ENCODE data around the gene CCDC69.

CCDC69 gene

DNA sequence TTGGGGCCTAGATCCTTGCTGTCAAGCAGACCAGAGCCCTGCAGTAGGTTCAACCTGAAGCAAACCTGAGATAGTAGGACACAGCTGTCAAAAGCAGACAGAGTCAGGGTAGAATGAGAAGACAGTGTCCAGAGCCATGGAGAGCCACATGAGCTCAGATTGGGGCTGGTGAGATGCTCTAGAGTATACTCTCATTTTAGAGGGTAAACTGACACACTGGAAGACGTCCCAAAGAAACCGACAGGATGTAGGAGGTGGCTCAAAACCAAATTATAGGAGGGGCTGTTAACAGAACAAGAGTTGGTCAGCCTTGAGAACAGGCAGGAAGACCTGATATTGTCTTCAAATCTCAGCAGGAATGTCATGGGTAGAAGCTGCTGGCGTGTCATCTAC lies 11.5 kb downstream of the CCDC69 start:
- Histone ChIP-seq H3K4me2 (ENCODE audit: low read length) (peak overlapping the region; percentile 77), H3K9ac (ENCODE audit: low read length) (peak overlapping the region; percentile 84), H3K27ac (ENCODE audit: low read depth, low read length, poor library complexity, severe bottlenecking) (peak overlapping the region; percentile 98), H3K27me3 (ENCODE audit: insufficient read depth, low read length) (no peaks in the 10 kb centered on the region), H3K79me2 (ENCODE audit: insufficient read depth, low read length) (peaks cover 44% of the 10 kb centered on the region), H3K4me3 (ENCODE audit: low read depth, low read length, poor library complexity, severe bottlenecking) (peak overlapping the region; percentile 62), H3K4me1 (ENCODE audit: insufficient read depth, low read length, severe bottlenecking) (peaks cover 97% of the 10 kb centered on the region), H3K36me3 (ENCODE audit: insufficient read depth, low read length) (peaks cover 54% of the 10 kb centered on the region), H2AFZ (ENCODE audit: low read length) (no peak overlapping the region), H4K20me1 (ENCODE audit: insufficient read depth, low read length) (no peaks in the 10 kb centered on the region), H3F3A (ENCODE audit: insufficient read depth, low read length) (peaks cover 13% of the 10 kb centered on the region), H3K9me3 (ENCODE audit: low read length) (no peaks in the 10 kb centered on the region), H3K9me2 (ENCODE audit: low read depth, low read length) (no peaks in the 10 kb centered on the region)
- TF ChIP-seq, protein P1, sequence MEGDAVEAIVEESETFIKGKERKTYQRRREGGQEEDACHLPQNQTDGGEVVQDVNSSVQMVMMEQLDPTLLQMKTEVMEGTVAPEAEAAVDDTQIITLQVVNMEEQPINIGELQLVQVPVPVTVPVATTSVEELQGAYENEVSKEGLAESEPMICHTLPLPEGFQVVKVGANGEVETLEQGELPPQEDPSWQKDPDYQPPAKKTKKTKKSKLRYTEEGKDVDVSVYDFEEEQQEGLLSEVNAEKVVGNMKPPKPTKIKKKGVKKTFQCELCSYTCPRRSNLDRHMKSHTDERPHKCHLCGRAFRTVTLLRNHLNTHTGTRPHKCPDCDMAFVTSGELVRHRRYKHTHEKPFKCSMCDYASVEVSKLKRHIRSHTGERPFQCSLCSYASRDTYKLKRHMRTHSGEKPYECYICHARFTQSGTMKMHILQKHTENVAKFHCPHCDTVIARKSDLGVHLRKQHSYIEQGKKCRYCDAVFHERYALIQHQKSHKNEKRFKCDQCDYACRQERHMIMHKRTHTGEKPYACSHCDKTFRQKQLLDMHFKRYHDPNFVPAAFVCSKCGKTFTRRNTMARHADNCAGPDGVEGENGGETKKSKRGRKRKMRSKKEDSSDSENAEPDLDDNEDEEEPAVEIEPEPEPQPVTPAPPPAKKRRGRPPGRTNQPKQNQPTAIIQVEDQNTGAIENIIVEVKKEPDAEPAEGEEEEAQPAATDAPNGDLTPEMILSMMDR (IDR thresholded peaks at IDR 0.05; ENCODE audit: low read length), result no peak
- no peak for TF ChIP-seq EZH2 (IDR thresholded peaks at IDR 0.05; ENCODE audit: borderline replicate concordance, low read length)

DNA sequence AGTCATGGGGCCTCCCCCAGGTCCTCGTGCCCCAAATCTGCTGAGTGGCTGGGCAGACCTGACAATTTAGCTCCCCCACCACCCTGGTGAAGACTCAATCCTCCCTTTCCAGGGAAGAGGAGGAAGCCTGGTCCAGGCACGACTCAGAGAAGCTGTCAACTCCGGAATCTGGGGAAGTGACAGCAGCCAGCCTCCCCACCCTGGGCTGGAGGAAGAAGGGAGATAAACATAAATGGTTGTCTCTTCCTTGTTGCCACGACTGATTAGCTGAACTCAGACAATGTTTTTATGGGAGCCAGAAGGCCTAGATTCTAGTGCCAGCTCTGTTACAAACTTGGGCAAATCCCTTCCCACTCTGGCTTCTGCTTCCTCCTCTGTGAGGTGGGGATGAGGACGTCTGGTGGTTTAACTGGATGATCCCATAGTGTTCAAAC lies 15.4 kb downstream of the CCDC69 start:
- peak overlapping the region; percentile 59 for H3K4me2 ChIP-seq (ENCODE audit: low read length)
- H3K4me3 ChIP-seq (ENCODE audit: low read depth, low read length, poor library complexity, severe bottlenecking), result peak overlapping the region; percentile 26
- H3K9me2 ChIP-seq (ENCODE audit: low read depth, low read length), result no peaks in the 10 kb centered on the region
- H3K4me1 ChIP-seq (ENCODE audit: insufficient read depth, low read length, severe bottlenecking), result peaks cover 80% of the 10 kb centered on the region
- H3K79me2 ChIP-seq (ENCODE audit: insufficient read depth, low read length), result peaks cover 33% of the 10 kb centered on the region
- no peaks in the 10 kb centered on the region for H3K27me3 ChIP-seq (ENCODE audit: insufficient read depth, low read length)
- H2AFZ ChIP-seq (ENCODE audit: low read length), result no peak overlapping the region
- TF ChIP-seq, protein P1 (IDR thresholded peaks at IDR 0.05; ENCODE audit: low read length), result no peak
- TF ChIP-seq EZH2 (IDR thresholded peaks at IDR 0.05; ENCODE audit: borderline replicate concordance, low read length), result no peak
- H3K9me3 ChIP-seq (ENCODE audit: low read length), result no peaks in the 10 kb centered on the region
- peak overlapping the region; percentile 66 for H3K9ac ChIP-seq (ENCODE audit: low read length)
- peak overlapping the region; percentile 98 for H3K27ac ChIP-seq (ENCODE audit: low read depth, low read length, poor library complexity, severe bottlenecking)
- no peaks in the 10 kb centered on the region for H4K20me1 ChIP-seq (ENCODE audit: insufficient read depth, low read length)
- H3K36me3 ChIP-seq (ENCODE audit: insufficient read depth, low read length), result peaks cover 40% of the 10 kb centered on the region
- peaks cover 6% of the 10 kb centered on the region; the same call in 1 of the 2 replicates for H3F3A ChIP-seq (ENCODE audit: insufficient read depth, low read length)

DNA sequence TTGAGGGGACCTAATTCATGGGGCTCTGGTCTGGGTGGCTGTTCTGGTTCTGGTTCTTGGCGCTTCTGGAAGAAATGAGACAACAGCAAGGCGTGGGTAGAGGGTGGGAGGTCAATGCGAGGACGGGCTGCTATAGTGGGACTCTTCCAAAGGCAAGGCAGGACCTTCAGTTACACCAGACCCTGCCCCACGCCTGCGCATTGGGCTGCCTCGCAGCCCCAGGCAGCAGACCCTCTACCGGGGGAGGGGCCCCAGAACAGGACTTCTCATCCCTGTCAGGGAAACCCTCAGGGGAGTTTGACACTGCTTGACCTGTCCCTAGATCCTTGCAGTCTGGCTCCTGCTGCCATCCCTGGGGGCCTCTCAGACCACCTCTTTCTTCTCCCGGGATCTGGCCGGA lies 18.5 kb downstream of the CCDC69 start:
- Histone ChIP-seq H2AFZ (ENCODE audit: low read length) (no peak overlapping the region), H3K27me3 (ENCODE audit: insufficient read depth, low read length) (no peaks in the 10 kb centered on the region), H3K4me2 (ENCODE audit: low read length) (no peak overlapping the region), H3K9me2 (ENCODE audit: low read depth, low read length) (no peaks in the 10 kb centered on the region), H4K20me1 (ENCODE audit: insufficient read depth, low read length) (no peaks in the 10 kb centered on the region), H3K9me3 (ENCODE audit: low read length) (no peaks in the 10 kb centered on the region), H3K27ac (ENCODE audit: low read depth, low read length, poor library complexity, severe bottlenecking) (peak overlapping the region; percentile 57), H3F3A (ENCODE audit: insufficient read depth, low read length) (no peaks in the 10 kb centered on the region), H3K36me3 (ENCODE audit: insufficient read depth, low read length) (peaks cover 59% of the 10 kb centered on the region), H3K4me1 (ENCODE audit: insufficient read depth, low read length, severe bottlenecking) (peaks cover 59% of the 10 kb centered on the region), H3K4me3 (ENCODE audit: low read depth, low read length, poor library complexity, severe bottlenecking) (no peak overlapping the region), H3K9ac (ENCODE audit: low read length) (no peak overlapping the region), H3K79me2 (ENCODE audit: insufficient read depth, low read length) (peaks cover 29% of the 10 kb centered on the region)
- TF ChIP-seq EZH2 (IDR thresholded peaks at IDR 0.05; ENCODE audit: borderline replicate concordance, low read length), result no peak
- TF ChIP-seq, protein P1 (IDR thresholded peaks at IDR 0.05; ENCODE audit: low read length), result no peak

Measured in OCI-LY1 (cell line).